KBM-7 (cell line): ENCODE measurements around the gene UBALD2.
"Not testable (repeated sequence)": the region's sequence is repeated elsewhere in the genome, so short reads cannot be mapped to it uniquely, and the experiment has no call there.

Source experiments
- DNase-seq: peaks from one replicate; pipeline ENCODE4 v3.0.0-alpha.2; 2015
- in situ Hi-C: fragments of 300-500 bp; cut with MboI; formaldehyde crosslinking; loops from 2 replicates; pipeline ENCODE4 v1.14.3; 2020; ENCODE audit warnings: low sequenced_read_pairs, low pct_unique_long_range_greater_than_20kb, mixed read lengths

UBALD2 gene

DNA sequence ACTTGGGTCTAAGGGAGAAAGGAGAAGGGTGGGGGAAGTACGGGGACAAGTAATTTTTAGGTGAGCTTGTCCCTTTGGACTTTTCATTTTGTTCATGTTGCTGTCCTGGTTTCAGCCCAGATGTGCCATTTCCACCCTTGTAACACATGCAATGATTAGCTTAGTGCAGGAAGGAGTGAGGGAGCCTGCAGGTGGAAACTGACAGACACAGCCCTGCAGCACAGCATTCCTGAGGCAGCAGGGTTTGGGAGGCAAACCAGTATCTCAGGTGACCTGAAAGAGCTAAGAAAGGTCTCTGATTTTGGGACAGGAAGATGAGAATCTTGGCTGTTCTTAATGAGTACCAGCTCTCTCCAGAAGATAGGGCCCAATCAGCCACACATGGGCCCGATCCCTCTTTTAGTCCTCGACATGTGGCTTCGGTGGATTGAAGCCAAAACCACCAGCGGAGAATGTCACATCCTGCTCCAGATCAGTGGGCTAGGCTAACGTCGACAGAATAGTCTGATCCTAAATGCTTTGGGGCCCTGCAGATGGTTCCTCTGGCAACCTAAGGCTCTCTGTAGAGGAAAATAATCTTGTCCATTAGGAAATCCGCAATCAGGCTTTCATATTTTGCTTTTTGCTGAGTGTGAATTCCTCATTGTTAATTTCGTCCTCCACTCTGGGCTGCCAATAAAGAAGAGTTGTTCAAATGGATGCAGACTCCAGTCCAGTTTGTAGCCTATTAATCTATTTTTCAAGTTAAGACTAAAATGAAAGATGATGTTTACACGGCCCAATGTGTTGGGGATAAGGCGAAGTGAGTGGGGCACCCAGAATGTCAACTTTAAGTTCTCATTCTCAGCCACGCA, 21.1 kb upstream of the UBALD2 start:
- peak; percentile 63 for DNase-seq
- in situ Hi-C loops, result no loop called here

DNA sequence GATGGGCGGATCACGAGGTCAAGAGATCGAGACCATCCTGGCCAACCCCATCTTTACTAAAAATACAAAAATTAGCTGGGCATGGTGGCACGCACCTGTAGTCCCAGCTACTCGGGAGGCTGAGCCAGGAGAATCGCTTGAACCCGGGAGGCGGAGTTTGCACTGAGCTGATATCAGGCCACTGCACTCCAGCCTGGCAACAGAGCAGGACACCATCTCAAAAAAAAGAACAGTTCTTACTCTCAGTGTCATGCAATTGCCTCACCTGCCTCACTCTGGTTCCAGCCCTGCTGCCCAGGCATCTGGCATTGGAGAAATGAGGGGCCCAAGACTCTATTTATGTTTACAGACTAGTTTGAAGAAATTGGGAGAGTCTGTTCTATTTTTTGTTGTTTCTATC, 20.4 kb upstream of the UBALD2 start:
- DNase-seq, in situ Hi-C loops: not testable (repeated sequence)

DNA sequence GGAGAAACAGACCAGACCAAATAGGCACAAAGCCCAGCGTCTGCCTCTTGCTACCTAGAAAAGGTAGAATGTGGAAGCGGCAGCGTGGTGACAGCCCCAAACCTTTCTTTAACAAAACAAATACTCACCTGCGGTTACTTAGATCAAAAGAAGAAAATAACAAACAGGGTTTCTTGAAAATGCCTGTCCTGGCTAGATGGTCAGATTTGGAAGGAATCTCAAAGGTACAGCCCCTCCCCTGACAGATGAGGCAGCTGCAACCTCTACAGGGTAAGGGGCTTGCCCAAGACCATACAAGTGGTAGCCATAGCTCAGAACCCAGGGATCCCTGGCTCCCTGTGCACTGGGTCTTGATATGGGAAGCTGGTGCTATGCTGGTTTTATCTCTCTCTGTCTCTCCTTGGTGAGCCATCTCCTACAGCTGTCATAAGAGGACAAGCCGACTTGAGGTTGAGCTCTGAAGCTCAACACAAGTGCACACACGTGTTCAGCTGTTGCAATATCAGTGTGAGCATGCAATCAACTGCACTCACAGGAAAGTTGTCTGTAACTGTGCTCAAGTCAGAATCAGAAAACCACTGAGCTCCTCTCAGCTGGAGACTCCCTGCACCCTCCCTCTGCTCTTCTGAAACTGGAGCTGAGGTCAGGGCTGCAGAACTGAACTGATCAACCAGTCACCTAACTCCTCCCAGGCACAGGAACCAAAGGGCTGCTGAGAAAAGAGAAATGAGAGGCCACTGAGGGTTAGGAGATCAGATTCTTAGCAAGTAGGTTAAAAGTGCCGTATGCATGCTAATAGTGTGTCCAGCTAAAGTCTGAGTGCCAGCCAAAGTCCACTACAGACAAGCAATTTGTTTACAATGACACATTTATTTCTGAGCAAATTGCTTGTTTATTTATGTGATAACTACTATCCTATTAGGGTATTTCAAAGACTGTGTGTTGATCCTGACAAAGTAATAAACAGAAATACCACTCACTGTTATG, 18.8 kb upstream of the UBALD2 start:
- in situ Hi-C loops, result no loop called here

DNA sequence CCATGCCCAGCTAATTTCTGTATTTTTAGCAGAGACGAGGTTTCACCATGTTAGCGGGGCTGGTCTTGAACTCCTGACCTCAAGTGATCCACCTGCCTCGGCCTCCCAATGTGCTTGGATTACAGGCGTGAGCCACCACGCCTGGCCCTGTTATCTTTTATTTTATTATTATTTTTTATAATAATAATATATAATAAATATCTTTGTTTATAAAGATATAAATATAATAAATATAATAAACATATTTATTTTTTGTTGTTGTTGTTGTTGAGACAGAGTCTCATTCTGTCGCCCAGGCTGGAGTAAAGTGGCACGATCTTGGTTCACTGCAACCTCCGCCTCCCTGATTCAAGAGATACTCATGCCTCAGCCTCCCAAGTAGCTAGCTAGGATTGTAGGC, 17.8 kb upstream of the UBALD2 start:
- in situ Hi-C loops, result no loop called here
- DNase-seq, result no peak

More for the DNA sequence above, 18.8 kb upstream of the UBALD2 start:
- DNase-seq, result peak; percentile 86

DNA sequence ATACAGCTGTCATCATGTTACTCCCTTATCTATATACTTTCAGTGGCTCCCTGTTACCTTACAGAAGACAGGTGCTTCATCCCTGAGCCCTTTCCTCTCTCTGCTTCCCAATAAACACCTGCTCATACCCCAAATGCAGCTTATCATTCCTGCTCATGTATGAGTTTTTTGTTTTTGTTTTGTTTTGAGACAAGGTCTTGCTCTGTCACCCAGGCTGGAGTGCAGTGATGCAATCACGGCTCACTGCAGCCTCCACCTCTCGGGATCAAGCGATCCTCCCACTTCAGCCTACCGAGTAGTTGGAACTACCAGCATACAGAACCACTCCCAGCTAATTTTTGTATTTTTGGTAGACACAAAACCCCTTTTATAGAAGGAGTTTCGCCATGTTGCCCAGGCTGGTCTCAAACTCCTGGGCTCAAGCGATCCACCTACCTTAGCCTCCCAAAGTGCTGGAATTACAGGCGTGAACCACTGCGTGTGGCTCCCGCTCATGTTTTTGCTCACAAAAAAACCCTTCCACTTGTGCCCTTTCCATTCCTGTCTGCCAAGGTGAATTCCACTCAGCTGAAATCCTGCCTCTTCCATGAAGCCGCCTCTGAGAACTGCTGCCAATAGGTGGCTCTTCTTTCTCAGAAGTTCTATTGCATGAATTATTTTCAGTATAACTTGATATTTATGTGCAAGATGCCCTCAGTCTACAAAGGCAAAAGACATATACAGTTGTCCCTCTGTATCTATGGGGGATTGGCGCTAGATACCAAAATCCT, 16.9 kb upstream of the UBALD2 start:
- DNase-seq, result no peak
- in situ Hi-C loops, result no loop called here

DNA sequence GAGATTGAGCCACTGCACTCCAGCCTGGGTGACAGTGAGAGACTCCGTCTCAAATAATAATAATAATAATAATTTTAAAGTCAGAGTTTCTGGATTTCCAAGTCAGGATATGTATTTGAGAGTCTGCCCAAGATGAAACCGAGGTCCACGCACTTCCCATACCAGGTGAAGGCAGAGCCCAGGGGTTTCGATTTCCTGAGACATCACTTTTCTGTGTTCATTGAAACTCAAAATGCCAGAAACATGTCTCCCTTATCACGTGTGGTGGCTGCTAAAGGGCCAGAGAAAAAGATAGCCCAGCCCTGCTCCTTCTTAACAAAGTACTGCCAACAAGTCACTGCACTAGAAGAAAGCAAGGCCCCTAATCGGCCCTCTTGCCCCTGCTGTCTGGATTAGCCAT, 15.0 kb upstream of the UBALD2 start:
- DNase-seq, result no peak
- in situ Hi-C loops, result no loop called here

DNA sequence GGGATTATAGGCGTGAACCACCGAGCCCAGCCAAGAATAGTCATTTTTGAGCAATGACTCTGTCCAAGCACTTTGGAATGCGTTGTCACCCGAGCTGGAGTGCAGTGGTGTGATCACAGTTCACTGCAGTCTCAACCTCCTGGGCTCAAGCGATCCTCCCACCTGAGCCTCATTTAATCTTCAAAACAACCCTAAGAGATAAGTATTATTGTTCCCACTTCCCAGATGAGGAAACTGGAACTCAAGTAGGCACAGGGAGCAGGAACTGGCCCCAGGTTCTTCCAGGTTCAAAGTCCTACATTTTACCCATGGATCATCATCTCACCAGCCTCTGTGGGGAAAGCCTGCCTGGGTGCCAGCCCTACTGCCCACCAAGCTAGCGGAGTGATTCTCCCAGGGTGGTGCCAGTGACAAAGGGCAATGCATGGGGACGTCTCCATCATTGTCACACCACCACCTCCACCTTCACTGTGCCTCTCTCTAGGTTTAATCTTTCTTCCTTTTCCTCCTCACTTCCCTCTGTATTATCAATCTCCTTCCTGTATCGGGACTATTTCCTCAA, 13.6 kb upstream of the UBALD2 start:
- no peak for DNase-seq
- in situ Hi-C loops, result no loop called here

DNA sequence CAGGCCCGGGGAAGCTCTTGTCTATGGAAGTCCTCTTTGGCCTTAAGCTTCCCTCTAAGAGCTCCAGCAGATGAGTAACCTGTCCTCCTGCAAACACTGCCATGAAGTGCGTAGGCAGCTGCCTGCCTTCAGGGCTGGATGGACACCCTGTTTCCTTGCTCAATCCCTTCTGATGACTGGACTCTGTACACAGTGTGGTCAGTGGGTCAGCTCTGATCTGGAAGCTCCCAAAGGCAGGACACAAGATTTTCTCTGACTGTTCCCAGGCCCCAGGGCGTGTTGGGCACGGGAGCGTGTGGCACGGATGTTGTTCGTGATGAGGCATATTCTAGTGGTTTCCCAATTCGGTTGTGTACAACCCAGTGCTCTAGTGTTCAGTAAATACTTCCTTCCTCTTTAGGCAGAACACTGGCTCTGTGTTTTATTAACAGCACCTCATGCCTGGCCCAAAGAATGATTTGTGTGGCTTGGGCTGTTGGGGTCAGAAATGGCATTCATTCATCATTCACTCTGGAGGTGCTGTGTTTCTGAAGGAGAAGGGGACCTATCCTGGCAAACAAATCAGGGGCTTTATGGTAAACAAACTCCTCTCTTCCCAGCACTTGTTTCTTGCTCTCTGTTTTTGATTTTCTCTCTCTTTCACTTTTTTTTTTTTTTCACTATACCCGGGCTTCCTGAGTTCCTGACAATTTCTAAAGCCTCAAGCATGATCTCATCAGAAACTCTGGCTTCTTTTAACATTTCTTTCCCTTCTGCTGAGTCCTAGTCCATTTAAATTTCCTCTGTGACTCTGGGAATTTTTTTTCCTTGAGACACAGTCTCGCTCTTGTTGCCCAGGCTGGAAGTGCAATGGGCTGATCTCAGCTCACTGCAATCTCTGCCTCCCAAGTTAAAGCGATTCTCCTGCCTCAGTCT, 12.9 kb upstream of the UBALD2 start:
- peak; percentile 81 for DNase-seq
- in situ Hi-C loops, result no loop called here

DNA sequence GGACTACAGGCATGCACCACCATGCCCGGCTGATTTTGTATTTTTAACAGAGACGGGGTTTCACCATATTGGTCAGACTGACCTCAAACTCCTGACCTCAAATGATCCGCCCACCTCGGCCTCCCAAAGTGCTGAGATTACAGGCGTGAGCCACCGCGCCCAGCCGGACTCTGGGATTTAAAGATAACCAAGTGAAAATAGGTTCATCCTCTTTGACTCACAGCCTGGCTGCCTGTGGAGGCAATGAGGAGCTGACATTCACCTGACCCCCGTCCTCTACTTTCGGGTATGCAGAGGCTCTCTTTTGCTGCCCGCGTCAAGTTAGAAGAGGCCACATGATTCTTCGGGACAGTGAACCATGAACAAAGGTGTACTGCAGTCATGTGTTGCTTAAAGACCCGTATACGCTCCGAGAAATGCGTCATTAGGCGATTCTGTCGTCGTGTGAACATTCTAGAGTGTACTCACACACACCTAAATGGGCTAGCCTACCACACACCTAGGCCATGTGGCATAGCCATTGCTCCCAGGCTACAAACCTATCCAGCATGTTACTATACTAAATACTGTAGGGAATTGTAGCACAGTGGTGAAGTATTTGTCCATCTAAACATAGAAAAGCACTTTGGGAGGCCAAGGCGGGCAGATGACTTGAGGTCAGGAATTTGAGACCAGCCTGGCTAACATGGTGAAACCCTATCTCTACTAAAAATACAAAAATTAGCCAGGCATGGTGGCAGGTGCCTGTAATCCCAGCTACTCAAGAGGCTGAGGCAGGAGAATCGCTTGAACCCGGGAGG, 12.0 kb upstream of the UBALD2 start:
- in situ Hi-C loops, DNase-seq: not testable (repeated sequence)

DNA sequence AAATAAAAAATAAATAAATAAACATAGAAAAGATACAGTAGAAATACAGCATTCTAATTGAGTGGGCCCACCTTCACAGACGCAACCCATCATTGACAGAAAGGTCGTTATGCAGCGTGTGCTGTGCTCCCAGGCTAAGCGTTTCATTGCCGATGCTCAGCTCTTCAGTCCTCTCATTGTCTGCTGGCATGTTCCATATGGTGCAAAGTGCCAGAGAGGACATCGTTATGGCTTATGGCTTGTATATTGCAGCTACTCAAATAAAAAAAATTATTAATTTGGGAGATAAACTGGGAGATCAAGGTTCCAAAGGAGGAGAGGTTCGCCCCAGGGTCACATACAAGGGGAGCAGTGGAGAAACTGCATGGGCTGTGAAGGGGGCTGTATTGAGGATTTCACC, 11.3 kb upstream of the UBALD2 start:
- DNase-seq, result no peak
- in situ Hi-C loops, result no loop called here

DNA sequence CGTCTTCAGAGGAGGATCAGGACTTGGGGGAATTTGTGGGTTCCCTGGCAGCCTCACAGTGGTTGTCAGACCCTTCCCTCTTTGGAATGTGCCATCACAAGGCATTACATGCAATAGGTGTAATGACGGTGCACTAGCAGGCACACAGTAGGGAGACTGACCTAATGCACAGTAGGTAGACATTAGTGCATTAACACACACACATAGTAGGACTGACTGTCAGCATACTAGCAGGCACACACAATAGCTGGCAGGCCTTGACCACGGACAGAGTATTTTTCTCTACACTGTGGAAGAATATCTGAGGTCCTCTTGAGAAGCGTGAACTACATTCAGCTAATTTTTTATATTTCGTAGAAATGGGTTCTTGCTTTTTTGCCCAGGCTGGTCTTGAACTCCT, 10.9 kb upstream of the UBALD2 start:
- no peak for DNase-seq
- in situ Hi-C loops, result no loop called here

DNA sequence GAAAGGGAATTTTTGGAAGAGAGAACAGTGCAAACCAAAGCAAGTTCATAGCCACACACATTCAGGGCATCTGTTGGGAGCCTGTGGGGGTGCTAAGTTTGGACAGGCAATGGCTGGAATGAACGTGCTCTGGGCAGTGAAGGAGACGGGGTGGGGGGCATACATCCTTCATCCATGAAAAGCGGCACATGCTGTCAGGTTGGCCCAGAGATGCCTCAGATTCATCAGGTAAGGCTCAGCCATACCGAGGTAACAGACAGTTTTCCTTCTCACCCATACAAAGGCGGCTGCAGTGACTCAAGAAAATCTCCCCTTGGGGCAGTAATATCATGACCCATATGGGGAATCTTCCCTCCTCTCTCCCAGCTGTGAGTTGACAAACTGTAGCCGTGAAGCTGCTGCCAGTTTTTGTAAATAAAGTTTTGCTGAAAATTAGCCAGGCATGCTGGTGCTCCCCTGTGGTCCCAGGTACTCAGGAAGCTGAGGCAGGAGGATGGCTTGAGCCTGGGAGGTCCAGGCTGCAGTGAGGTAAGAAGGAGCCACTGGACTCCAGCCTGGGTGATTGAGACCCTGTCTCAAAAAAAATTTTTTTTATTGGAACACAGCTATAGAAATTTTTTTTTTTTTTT, 9.2 kb upstream of the UBALD2 start:
- in situ Hi-C loops, result no loop called here

DNA sequence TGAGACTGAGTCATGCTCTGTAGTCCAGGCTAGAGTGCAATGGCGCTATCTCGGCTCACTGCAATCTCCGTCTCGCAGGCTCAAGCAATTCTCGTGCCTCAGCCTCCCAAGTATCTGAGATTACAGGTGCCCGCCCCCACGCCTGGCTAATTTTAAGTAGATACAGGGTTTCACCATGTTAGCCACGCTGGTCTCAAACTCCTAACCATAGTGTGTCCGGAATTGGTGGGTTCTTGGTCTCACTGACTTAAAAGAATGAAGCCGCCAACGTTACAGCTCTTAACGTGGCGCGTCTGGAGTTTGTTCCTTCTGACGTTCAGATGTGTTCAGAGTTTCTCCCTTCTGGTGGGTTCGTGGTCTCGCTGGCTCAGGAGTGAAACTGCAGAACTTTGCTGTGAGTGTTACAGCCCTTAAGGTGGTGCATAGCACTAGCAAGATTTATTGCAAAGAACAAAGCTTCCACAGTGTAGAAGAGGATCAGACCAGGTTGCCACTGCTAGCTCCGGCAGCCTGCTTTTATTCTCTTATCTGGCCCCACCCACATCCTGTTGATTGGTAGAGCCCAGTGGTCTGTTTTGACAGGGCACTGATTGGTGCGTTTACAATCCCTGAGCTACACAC, 8.6 kb upstream of the UBALD2 start:
- DNase-seq, in situ Hi-C loops: not testable (repeated sequence)

More for the DNA sequence above, 9.2 kb upstream of the UBALD2 start:
- DNase-seq, result no peak

DNA sequence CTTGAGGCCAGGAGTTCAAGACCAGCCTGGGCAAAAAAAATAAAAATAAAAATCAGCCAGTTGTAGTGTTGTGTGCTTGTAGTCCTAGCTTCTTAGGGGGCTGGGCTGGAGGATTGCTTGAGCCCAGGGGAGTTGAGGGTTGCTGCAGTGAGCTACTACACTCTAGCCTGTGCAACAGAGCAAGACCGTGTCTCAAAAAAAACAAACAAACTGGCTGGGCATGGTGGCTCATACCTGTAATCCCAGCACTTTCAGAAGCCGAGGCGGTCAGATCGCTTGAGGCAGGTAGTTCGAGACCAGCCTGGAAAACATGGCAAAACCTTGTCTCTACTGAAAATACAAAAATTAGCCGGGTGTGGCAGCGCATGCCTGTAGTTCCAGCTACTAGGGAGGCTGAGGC, 4.9 kb upstream of the UBALD2 start:
- no peak for DNase-seq
- in situ Hi-C loops, result no loop called here

DNA sequence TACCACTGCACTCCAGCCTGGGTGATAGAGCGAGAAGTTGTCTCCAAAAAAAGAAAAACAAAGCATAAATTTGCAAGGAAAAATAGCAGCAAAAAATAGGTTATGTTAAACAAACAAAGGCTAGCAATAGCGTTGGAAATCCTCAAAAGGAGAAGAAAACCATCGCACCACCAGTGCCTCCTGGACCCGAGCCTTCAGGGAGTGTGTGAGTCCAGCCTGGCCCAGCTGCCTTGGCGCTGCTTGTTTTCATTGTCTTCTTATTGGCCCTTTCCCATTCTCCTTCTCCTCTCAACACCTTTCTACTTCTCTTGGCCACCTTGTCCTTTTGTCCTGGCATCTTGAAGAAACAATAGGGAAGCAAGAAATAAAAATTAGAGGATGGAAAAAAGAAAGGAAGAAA, 4.5 kb upstream of the UBALD2 start:
- in situ Hi-C loops, result no loop called here
- no peak for DNase-seq

DNA sequence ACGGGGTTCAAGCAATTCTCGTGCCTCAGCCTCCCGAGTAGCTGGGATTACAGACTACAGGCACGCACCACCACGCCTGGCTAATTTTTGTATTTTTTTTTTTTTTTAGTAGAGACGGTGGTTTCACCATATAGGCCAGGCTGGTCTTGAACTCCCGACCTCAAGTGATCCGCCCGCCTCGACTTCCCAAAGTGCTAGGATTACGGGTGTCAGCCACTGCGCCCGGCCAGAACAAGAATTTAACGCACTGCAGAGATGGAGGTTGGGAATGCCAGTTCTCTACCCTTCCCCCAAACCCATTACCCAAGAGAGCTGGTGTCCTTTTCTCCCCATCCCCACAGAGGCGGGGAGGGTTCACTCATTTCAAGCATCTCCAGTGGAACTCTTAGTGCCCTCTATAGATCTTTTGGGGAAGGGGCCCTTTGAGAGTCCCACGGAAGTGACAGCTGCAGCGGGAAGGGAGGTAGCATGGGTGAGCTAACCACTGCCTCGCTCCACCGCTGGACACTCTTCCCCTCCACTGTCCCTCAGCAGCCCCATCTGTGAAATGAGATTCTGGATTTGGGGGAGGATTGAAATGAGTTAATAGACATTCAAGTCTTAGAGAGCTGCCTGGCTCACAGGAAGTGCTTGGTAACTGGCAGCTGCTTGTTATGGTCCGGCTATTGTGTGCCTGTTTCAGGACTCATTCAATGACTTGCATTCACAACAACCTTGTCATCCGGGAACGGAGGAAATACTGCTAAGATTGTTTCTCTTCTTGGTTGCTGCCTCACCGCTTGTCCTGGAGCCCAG, 3.5 kb upstream of the UBALD2 start:
- in situ Hi-C loops, result no loop called here
- peak; percentile 48 for DNase-seq
